Measurements from ENCODE around the gene ARHGAP26.

DNA sequence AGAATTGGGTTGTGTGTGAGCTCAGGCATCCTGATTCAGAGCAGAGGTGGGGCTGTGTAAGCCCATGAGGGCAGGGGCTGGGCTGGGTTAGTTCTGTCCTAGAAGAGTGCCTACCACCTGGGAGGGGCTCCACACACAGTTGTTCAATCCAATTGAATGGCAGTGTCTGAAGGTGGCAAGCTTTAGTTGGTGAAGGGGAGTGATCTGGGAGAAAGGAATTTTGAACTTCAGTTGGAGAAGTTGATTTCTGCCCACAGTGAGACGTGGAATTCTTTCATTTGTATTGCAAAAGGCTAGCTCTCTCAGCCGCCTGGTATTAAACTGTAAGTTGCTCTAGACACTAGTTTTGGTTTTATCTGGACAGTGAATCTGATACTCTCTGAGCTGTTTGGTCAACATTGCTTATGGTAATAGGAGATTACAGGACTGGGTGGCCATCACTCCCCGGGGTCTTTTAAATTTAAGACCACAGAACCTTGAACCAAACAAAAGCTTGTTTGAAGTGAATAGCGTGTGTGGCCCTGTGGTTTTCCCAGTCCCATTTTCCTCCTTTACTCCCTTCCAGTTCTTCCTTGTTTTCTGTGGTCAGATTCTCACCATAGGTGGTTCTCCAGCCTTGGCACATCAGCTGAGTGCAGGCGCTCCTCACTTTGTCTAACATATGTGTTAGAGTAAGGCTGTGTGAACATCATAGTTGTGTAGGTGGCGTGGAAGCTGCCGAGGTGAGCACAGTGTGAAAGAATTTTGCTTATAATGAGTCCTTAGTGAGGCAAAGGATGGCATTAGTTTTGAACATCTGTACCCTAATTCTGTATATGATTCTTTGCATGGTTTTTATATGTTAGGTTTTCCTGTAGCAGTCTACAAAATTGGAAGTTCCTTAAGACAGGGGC is 78.0 kb downstream of the ARHGAP26 start:
- TF ChIP-seq, protein P1, sequence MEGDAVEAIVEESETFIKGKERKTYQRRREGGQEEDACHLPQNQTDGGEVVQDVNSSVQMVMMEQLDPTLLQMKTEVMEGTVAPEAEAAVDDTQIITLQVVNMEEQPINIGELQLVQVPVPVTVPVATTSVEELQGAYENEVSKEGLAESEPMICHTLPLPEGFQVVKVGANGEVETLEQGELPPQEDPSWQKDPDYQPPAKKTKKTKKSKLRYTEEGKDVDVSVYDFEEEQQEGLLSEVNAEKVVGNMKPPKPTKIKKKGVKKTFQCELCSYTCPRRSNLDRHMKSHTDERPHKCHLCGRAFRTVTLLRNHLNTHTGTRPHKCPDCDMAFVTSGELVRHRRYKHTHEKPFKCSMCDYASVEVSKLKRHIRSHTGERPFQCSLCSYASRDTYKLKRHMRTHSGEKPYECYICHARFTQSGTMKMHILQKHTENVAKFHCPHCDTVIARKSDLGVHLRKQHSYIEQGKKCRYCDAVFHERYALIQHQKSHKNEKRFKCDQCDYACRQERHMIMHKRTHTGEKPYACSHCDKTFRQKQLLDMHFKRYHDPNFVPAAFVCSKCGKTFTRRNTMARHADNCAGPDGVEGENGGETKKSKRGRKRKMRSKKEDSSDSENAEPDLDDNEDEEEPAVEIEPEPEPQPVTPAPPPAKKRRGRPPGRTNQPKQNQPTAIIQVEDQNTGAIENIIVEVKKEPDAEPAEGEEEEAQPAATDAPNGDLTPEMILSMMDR (IDR thresholded peaks at IDR 0.05; ENCODE audit: poor library complexity, severe bottlenecking) = no peak
- TF ChIP-seq TAF1 (IDR thresholded peaks at IDR 0.05; ENCODE audit: low read depth) (no peak), EZH2 (IDR thresholded peaks at IDR 0.05; ENCODE audit: borderline replicate concordance, insufficient read depth, low read length, poor library complexity, severe bottlenecking) (no peak), POLR2AphosphoS5 (IDR thresholded peaks at IDR 0.05) (no peak), EP300 (conservative IDR thresholded peaks at IDR 0.05; ENCODE audit: poor library complexity, severe bottlenecking) (no peak)
